Panc1 (cell line): ENCODE results near the gene BRAT1.

Source experiments
- POLR2AphosphoS5 ChIP-seq: IDR thresholded peaks from 2 replicates; pipeline ENCODE4 v1.6.1; 2012; ENCODE audit warnings: mild to moderate bottlenecking, low read depth, low read length, moderate library complexity
- SIN3A ChIP-seq: IDR thresholded peaks from 2 replicates; pipeline ENCODE4 v1.6.1; 2012; ENCODE audit warnings: low read depth, mild to moderate bottlenecking, low read length, moderate library complexity, borderline replicate concordance; ENCODE audit not compliant: insufficient read depth
- TF ChIP-seq, protein P1 (sequence below): fragments of 450-650 bp; IDR thresholded peaks from 2 replicates; pipeline ENCODE4 v1.5.1; 2017; ENCODE audit warnings: mild to moderate bottlenecking
- TF ChIP-seq, protein P2 (sequence below), 2 experiments: IDR thresholded peaks; 2 replicates each; pipeline ENCODE4 v1.6.1; 2011 to 2012; ENCODE audit warnings: low read depth in 2 of 2, control low read depth in 1 of 2, low read length in 1 of 2, mild to moderate bottlenecking in 1 of 2, moderate library complexity in 1 of 2; ENCODE audit not compliant: insufficient read depth in 1 of 2

DNA sequence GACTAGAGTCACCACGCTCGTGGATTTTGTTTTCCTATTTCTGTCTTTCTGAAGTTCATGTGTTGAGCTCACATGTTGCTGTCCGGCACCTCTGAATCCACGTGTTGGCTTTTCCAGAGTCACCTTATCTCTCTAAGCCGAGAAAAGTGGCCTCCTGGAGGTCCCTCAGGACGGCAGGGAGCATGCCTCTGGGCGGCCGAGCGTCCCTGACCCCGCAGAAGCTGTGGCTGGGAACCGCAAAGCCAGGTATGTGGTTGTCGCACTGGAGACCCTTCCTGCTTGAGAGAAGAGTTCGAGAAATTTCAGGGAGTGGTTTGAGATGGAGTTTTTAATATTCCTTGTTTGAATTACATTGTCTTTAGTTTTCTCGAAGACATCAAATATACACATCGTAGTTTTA lies 16.1 kb upstream of the BRAT1 start:
- TF ChIP-seq, protein P1, sequence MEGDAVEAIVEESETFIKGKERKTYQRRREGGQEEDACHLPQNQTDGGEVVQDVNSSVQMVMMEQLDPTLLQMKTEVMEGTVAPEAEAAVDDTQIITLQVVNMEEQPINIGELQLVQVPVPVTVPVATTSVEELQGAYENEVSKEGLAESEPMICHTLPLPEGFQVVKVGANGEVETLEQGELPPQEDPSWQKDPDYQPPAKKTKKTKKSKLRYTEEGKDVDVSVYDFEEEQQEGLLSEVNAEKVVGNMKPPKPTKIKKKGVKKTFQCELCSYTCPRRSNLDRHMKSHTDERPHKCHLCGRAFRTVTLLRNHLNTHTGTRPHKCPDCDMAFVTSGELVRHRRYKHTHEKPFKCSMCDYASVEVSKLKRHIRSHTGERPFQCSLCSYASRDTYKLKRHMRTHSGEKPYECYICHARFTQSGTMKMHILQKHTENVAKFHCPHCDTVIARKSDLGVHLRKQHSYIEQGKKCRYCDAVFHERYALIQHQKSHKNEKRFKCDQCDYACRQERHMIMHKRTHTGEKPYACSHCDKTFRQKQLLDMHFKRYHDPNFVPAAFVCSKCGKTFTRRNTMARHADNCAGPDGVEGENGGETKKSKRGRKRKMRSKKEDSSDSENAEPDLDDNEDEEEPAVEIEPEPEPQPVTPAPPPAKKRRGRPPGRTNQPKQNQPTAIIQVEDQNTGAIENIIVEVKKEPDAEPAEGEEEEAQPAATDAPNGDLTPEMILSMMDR: no peak
- TF ChIP-seq SIN3A: no peak
- TF ChIP-seq POLR2AphosphoS5: no peak
- TF ChIP-seq, protein P2, sequence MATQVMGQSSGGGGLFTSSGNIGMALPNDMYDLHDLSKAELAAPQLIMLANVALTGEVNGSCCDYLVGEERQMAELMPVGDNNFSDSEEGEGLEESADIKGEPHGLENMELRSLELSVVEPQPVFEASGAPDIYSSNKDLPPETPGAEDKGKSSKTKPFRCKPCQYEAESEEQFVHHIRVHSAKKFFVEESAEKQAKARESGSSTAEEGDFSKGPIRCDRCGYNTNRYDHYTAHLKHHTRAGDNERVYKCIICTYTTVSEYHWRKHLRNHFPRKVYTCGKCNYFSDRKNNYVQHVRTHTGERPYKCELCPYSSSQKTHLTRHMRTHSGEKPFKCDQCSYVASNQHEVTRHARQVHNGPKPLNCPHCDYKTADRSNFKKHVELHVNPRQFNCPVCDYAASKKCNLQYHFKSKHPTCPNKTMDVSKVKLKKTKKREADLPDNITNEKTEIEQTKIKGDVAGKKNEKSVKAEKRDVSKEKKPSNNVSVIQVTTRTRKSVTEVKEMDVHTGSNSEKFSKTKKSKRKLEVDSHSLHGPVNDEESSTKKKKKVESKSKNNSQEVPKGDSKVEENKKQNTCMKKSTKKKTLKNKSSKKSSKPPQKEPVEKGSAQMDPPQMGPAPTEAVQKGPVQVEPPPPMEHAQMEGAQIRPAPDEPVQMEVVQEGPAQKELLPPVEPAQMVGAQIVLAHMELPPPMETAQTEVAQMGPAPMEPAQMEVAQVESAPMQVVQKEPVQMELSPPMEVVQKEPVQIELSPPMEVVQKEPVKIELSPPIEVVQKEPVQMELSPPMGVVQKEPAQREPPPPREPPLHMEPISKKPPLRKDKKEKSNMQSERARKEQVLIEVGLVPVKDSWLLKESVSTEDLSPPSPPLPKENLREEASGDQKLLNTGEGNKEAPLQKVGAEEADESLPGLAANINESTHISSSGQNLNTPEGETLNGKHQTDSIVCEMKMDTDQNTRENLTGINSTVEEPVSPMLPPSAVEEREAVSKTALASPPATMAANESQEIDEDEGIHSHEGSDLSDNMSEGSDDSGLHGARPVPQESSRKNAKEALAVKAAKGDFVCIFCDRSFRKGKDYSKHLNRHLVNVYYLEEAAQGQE (IDR thresholded peaks at IDR 0.05; ENCODE audit: insufficient read depth in 1 of 2, low read depth in 2 of 2, low read length in 1 of 2): no peak
